ENCODE results near the gene SLCO2A1.

- TF ChIP-seq CTCF (IDR thresholded peaks at IDR 0.05) (no peak), EZH2 (IDR thresholded peaks at IDR 0.05) (no peak)
These were observed 11.3 kb downstream of the SLCO2A1 start for GRCh38 chr3:134018406-134018805.

Measured in neural progenitor cell (in vitro differentiated cells).